GM18517 (cell line): Measurements from ENCODE around the gene PIPOX.
"Not testable (repeated sequence)": the region's sequence is repeated elsewhere in the genome, so short reads cannot be mapped to it uniquely, and the experiment has no call there.

Experiments used
- ATAC-seq: cut with Tn5 transposase; IDR thresholded peaks from one replicate; pipeline ENCODE4 v1.9.1; 2021; ENCODE audit warnings: mild to moderate bottlenecking, moderate library complexity; ENCODE audit not compliant: unreplicated experiment

PIPOX gene

GRCh38 chr17:29073045-29073444 is 30.1 kb downstream of the PIPOX start:
- no peak for ATAC-seq

- ATAC-seq, result no peak
Observed at GRCh38 chr17:29073520-29073919, 30.6 kb downstream of the PIPOX start.

DNA sequence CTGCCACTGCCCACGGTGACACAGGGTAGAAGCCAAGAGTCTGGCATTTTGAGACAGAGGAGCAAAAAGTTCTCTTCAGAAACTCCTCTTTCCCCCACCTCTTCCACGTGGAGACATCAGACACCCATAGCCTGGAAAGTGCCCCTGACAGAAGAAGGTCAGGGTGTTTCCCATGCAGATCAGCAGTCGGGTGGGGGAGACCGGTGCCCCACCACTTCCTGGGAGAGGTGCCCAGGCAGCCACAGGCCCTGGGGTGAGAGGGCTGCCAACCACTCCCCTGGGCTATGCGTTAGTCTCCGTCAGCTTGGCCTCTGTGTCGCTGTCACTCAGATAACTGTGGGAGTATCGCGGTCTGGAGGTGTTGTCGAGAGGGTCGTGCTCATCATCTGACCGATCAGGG is 31.5 kb downstream of the PIPOX start:
- no peak for ATAC-seq

DNA sequence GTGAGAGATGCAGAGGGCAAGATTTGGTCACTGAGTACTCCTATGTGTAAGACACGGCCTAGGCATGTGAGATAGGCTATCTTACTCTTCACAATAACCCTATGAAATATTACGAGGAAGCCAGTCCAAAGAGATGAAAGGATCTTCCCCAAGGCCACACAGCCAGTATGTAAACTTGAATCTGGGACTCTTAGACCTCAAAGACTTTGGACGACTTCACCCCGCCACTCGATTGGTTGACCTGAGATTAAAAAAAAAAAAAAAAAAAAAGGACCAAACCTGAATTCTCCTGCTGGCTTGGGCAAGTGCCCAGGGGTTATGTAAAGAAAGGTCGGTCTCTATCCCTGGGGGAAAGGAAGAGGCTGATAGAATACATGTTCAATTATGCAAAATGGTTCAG is 33.1 kb downstream of the PIPOX start:
- ATAC-seq, result no peak

GRCh38 chr17:29076722-29077121 is 33.8 kb downstream of the PIPOX start:
- no peak for ATAC-seq

- no peak for ATAC-seq
Observed at GRCh38 chr17:29077320-29077719, 34.4 kb downstream of the PIPOX start.

GRCh38 chr17:29078183-29079045 is 35.5 kb downstream of the PIPOX start:
- no peak for ATAC-seq

GRCh38 chr17:29079433-29079832 is 36.5 kb downstream of the PIPOX start:
- no peak for ATAC-seq

GRCh38 chr17:29079887-29080286 is 36.9 kb downstream of the PIPOX start:
- no peak for ATAC-seq

- ATAC-seq, result no peak
Observed at GRCh38 chr17:29080323-29080722, 37.4 kb downstream of the PIPOX start.

DNA sequence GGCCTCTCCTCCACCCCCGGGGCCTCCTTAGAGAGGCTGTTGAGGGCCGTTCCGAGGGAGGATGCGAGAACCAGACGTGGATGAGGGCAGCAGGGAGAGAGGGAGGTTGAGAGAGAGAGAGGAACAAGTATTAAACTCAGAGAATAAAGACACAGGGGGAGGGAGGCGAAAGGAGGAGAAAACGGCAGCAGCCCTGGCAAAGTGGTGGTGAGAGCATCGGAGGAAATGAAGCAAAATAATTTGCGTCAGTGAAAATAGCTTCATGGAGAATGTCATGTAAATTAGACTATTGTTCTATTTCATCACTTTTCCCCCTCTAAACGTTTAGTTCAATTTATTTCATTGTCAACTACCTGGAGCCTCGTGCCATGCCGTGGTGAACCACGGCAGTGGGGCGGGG is 38.0 kb downstream of the PIPOX start:
- no peak for ATAC-seq

DNA sequence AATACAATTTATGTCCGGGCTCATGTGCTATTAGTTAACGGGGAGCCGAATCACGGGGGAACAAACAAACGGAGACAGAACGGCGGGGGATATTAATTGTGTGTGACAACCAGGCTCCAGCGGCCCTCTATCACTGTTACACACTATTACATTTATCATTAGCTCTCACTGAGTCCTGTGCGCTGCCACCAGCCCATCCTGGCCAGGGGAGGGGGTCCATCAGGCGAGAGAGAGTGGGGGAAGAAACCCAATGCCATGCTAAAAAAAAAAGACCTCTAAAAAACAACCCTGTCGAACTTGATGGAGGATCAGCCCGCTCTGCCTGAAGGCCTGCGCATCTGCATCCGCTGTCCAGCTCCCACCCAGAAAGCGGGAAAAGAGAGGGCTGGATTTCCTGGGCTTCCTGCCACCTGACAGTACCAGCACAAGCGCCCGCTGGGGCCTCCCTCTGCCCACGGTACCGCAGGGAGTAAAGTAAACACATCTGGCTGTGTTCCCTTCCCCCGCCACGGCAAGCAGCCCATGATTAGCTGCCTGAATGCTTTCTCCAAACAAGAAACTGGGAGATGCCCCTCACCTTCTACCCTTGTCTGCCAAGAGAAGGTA is 41.7 kb downstream of the PIPOX start:
- ATAC-seq, result no peak

DNA sequence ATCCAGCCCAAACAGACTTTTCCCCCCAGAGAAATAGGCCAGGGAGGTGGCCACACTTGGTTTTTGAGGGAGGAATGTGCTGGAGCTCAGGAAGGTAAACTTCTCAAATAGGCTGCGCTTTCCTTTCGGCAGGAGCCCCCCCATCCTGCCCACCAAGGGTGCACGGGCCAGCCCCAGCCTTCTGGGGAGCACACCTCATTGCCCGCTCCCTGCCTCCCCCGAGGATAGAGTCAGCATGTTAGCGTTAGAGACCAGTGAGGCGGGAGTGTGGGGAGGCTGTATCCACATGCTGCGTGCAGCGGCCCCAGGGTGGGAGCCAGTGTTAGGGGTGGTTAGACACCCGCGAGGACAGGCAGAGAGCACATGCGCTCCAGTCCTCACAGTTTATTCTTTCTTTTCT is 42.3 kb downstream of the PIPOX start:
- ATAC-seq, result no peak

DNA sequence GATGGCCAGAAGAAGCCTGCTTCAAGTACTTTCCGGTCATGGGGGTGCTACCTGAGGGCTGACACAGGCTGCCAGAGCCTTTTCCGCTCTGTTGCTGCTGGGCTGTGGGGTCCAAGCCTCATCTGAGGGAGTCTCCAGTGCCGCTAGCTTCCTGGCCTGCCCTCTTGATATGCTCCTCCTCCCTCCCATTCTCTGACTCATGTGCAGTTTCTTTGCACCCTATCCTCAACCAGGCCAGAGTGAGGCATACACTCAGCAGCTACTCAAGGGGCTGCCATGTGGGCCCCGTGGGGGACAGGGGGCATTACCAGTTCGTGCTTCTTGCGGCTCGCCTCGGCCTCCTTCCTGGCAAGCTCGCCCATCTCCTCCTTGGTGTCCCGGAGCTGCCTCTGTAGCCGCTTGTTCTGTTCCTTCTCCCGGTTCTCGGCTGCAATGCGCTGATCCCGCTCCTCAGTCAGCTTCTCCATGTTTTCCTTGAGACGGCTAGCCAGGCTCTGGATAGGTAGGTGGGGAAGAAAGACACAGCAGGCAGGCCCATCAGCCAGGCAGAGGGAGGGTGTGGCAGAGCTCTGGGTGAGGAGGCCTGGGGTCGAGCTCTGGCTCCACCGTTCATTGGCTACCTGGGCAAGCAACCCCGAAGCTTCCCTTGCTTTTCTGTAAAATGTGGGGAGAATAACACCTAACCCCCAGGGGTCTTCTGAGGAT is 43.8 kb downstream of the PIPOX start:
- no peak for ATAC-seq

GRCh38 chr17:29088782-29089181 is 45.8 kb downstream of the PIPOX start:
- not testable (repeated sequence) for ATAC-seq

- ATAC-seq, result no peak
Observed at GRCh38 chr17:29089601-29090044, 46.7 kb downstream of the PIPOX start.

GRCh38 chr17:29090108-29090507 is 47.2 kb downstream of the PIPOX start:
- ATAC-seq, result no peak

- ATAC-seq, result no peak
Observed at GRCh38 chr17:29090750-29091605, 48.0 kb downstream of the PIPOX start.

DNA sequence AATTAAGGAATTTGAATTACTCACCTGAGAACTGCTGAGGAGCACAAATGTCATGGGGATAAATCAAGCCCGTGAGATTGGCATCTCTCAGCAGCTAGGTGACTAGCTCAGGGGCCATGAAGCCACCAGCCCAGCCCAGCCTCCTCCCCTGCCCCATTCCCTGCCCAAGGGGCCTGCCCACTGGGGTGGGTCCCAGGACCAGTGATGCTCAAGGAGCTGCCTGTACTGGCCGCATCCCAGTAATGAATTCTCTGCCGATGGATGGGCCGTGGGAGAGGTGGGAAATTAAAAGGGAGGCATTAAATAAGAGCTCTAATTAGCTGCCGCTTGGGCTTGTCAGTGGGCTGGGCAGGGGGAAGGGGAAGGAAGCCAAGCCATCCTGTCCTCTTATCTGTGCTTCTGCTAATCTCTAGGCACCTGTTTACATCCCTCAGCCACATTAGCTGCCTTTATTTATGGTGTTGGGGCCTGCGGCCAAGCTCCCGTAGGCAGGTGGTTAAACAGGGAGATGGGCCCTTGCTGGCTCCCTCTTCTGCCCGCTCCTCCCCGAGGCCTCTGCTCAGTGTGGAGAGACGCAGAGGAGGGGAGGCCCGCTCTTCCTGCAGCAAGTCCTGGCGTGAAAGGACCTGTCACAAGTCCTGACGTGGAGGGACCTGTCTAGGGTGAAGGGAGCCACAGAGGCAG is 48.8 kb downstream of the PIPOX start:
- ATAC-seq, result no peak
